ENCODE results near the gene NFIC. TPM values are rescaled to one million over a fixed set of nuclear protein-coding genes. Genes with fewer than 3 reads are reported as not detected.

The NFIC gene
- total RNA-seq, 4 donors from 2014 or later = 34.7 to 191 (median 64.9) TPM

DNA sequence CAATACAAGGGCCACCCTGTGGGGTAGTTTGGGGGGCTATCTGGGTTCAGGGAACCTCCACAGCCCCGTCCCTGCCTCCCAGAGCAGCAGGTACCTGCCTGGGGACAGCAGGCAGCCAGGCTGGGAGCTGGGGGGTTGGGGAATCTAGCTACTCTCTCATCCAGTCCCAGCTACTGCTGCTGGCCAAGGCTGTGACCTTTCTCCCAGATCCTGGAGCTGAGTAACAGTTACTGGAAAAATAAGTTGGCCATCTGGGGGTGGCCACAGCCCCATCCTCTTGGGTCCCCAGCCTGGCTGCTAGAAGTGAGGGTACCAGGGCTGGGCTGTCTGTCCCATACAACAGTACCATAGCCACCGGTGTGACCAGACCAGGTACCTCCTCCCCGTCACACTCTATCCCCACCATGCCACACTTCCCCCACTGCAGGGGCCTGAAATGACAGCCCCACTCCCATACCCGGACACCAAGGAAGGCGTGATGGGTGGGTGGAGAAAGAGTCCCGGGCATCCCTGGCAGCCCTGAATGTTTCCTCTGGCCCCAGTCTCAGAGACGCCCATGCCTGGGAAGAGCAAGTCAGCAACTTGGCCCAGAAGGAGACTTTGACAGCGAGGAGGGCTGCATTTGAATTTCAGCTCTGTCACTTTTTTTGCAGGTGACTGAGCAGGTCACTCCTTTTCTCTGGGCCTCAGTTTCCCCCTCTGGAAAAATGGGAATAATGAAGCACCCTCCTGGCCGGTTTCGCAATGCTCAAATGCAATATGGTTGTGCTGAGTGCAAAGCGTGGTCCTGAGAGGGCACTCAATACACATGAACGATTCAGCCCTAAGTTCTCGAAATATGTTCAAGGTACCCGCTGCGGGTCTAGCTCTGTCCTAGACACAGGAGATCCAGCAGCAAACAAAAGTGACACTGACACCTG lies 30.7 kb upstream of the NFIC start:
- Histone ChIP-seq H3K27me3 (no peaks in the 10 kb centered on the region), H3K36me3 (no peaks in the 10 kb centered on the region), H3K9me3 (no peaks in the 10 kb centered on the region), H3K4me3 (no peak overlapping the region), H3K27ac (peak overlapping the region; percentile 61 to 98 (median 86)), H3K4me1 (peaks cover 6 to 35% (median 10%) of the 10 kb centered on the region in 4 donors)
- TF ChIP-seq, protein P1, sequence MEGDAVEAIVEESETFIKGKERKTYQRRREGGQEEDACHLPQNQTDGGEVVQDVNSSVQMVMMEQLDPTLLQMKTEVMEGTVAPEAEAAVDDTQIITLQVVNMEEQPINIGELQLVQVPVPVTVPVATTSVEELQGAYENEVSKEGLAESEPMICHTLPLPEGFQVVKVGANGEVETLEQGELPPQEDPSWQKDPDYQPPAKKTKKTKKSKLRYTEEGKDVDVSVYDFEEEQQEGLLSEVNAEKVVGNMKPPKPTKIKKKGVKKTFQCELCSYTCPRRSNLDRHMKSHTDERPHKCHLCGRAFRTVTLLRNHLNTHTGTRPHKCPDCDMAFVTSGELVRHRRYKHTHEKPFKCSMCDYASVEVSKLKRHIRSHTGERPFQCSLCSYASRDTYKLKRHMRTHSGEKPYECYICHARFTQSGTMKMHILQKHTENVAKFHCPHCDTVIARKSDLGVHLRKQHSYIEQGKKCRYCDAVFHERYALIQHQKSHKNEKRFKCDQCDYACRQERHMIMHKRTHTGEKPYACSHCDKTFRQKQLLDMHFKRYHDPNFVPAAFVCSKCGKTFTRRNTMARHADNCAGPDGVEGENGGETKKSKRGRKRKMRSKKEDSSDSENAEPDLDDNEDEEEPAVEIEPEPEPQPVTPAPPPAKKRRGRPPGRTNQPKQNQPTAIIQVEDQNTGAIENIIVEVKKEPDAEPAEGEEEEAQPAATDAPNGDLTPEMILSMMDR (IDR thresholded peaks at IDR 0.05) = no peak
- no peak for TF ChIP-seq POLR2A (IDR thresholded peaks at IDR 0.05)
- peak in 2 of 3 donors; percentile 63 to 72 for DNase-seq

DNA sequence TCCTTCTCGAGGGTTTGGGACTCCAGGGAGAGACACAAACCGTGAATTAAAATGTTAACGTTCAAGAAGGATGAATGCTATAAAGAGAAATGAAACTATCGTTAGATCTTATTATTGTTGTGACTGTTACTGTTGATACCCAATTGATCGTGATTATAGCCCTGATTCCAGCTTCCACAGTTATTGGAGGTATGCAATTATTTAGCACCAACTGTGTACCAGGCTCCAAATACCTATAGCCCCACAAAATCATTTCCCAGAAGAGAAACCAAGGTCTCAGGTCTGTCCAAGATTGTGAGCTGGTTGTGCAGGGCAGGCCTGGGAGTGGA lies 30.1 kb upstream of the NFIC start:
- peaks cover 6 to 35% (median 10%) of the 10 kb centered on the region in 4 donors for H3K4me1 ChIP-seq
- DNase-seq = no peak
- no peaks in the 10 kb centered on the region for H3K9me3 ChIP-seq
- H3K27me3 ChIP-seq = no peaks in the 10 kb centered on the region
- H3K4me3 ChIP-seq = no peak overlapping the region
- peak overlapping the region; percentile 61 to 98 (median 86) for H3K27ac ChIP-seq
- TF ChIP-seq, protein P1 (IDR thresholded peaks at IDR 0.05) = no peak
- no peak for TF ChIP-seq POLR2A (IDR thresholded peaks at IDR 0.05)
- no peaks in the 10 kb centered on the region for H3K36me3 ChIP-seq

DNA sequence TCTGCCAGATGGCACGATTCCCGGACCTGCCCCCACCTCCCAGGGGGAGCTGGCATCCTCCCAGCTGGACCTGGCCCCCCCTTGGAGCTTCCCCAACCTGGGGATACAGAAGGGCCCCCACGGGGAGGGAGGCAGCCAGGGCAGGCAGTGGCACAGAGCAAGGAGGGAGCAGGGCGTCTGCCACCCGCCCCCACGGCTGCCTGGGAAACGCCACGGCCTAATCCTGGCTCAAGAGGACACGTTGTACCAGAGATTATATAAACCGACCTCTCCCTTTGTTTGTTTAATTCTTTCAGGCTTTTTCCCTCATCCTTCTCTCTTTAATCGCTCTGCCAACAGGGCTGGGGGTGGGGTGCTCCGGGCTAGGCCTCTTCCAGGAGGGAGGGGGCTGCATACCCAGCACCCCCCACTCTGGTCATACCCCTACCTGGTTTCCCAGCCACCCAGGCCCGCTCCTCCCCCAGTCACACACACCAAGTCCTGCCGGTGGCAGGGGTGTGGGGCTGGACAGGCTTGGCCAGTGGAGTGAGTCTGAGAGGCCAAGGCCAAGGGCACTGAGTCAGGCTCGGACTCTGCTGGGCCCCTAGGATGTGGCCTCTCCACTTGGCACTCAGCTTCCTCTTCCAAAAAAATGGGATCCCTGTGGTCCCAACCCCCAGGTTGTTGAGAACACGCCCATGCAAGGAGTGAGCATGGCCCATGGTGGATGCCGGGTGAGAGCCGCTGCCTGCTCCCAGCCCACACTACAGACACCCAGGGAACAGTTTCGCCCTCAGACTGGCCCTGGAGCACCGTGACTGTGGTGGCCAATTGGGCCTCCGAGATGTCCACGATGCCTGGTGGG lies 29.5 kb upstream of the NFIC start:
- H3K27ac ChIP-seq = peak overlapping the region; percentile 61 to 98 (median 86)
- DNase-seq = peak in 2 of 3 donors; percentile 90 to 91
- peak; percentile 16 to 45 for TF ChIP-seq POLR2A (IDR thresholded peaks at IDR 0.05)
- TF ChIP-seq, protein P1 (IDR thresholded peaks at IDR 0.05) = peak in 1 of 6 experiments; percentile 3
- H3K4me3 ChIP-seq = no peak overlapping the region
- H3K9me3 ChIP-seq = no peaks in the 10 kb centered on the region
- H3K27me3 ChIP-seq = no peaks in the 10 kb centered on the region
- no peaks in the 10 kb centered on the region for H3K36me3 ChIP-seq
- H3K4me1 ChIP-seq = peaks cover 6 to 35% (median 10%) of the 10 kb centered on the region in 4 donors

DNA sequence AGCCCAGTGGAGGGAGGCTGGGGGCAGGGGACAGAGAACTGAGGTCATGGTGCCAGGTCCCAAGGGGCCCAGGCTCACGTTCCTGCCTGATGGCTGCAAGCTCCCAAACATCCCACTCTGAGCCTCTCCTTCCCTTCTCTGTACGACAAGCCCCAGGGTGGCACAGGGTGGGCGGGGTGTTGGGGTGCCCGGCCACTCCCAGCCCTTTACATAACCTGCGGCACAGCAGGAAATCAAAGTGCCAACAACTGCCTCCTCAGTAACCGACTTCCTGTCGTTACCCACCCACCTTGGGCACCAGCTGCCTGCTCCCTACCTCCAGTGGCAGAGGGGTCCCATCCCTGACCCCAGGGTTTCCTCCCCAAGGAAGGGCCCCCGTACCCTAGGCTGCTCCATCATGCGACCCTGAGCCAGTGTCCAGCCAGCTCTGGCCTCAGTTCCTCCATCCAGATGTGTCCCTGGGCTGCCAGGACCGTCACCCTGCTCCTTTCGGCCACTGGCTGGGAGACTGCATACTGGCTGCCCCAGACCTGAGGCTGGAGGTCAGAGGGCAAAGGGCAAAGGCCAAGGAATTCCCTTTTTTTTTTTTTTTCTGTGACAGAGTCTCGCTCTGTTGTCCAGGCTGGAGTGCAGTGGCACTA lies 27.7 kb upstream of the NFIC start:
- Histone ChIP-seq H3K9me3 (no peaks in the 10 kb centered on the region), H3K4me1 (peaks cover 6 to 46% (median 10%) of the 10 kb centered on the region in 4 donors), H3K27me3 (no peaks in the 10 kb centered on the region), H3K27ac (peak overlapping the region; percentile 49 to 98 (median 76)), H3K36me3 (no peaks in the 10 kb centered on the region), H3K4me3 (peak overlapping the region in 1 of 4 donors; percentile 27)
- TF ChIP-seq POLR2A (IDR thresholded peaks at IDR 0.05) = peak; percentile 35 to 65
- TF ChIP-seq, protein P1 (IDR thresholded peaks at IDR 0.05) = no peak
- DNase-seq = peak; percentile 36 to 83 (median 82)

DNA sequence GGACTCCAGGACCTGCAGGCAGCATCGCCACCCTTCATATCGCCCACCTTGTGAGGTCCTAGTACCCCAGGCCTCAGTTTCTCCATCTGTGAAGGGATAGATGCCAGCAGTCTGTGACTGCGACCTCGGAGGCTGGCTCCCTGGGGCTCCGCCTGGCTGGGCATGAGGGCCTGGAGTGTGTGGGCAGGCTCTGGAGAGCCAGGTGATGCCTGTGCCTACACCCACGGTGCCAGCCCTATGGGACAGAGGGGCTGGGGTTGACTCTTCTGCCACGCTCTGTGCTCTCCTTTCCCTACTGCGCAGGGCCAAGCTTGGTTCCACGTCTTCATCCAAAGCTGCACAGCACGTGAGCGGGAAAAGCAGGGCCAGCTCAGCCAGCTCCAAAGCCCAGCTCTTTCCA lies 26.0 kb upstream of the NFIC start:
- no peaks in the 10 kb centered on the region for H3K36me3 ChIP-seq
- no peak overlapping the region for H3K4me3 ChIP-seq
- peaks cover 6 to 47% (median 10%) of the 10 kb centered on the region in 4 donors for H3K4me1 ChIP-seq
- H3K27ac ChIP-seq = no peak overlapping the region
- no peak for TF ChIP-seq POLR2A (IDR thresholded peaks at IDR 0.05)
- TF ChIP-seq, protein P1 (IDR thresholded peaks at IDR 0.05) = no peak
- DNase-seq = no peak
- H3K9me3 ChIP-seq = no peaks in the 10 kb centered on the region
- H3K27me3 ChIP-seq = no peaks in the 10 kb centered on the region

Data from Peyer's patch (tissue), 4 donors.